Measurements from ENCODE around the gene CARD6. TPM values are rescaled to one million over a fixed set of nuclear protein-coding genes. Genes with fewer than 3 reads are reported as not detected.
"Not testable (repeated sequence)": the region's sequence is repeated elsewhere in the genome, so short reads cannot be mapped to it uniquely, and the experiment has no call there.

The CARD6 gene
- polyA plus RNA-seq, 2 of the 4 experiments (the other 2 are of a cell fraction) = 5.2 to 5.7 TPM

DNA sequence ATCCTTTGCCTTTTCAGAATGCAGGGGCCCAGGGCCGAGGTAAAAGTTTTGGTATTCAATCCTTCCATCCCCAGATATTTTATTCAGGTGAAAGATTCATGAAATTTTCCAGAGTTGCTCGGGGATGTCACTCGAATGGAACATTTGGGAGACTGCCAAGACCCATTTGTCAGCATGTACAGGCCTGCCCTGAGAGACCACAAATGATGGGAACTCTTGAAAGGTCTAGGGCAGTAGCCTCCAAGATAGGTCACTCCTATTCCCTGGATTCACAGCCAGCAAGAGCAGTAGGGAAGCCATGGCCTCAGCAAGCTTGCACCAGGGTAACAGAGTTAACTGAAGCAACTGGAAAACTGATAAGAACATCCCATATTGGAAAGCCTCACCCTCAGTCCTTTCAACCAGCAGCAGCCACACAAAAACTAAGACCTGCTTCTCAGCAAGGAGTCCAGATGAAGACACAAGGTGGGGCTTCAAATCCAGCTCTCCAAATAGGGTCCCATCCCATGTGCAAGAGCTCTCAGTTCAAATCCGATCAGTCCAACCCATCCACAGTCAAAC is 12.5 kb downstream of the CARD6 start:
- ChIA-PET POLR2A (no interaction called here), CTCF (interaction anchor here (0.8 kb wide), 1 partner anchor 13 kb away, joined by 3 read pairs; no protein-coding TSS in a partner anchor)
- 59% methylated on average over 4 of the region's 4 CpGs for WGBS (ENCODE audit: missing lambda C conversion rate)
- H3K4me1 ChIP-seq = no peaks in the 10 kb centered on the region
- FAIRE-seq (no peak), ATAC-seq (no peak), DNase-seq (ENCODE audit: low read depth in 1 of 2, low spot score in 1 of 2) (no peak)
- H3K27ac ChIP-seq = no peak overlapping the region; a peak in 1 of 6 replicates
- no peak overlapping the region for H3K4me2 ChIP-seq
- H3K9me3 ChIP-seq = no peaks in the 10 kb centered on the region
- TF ChIP-seq, protein P1, sequence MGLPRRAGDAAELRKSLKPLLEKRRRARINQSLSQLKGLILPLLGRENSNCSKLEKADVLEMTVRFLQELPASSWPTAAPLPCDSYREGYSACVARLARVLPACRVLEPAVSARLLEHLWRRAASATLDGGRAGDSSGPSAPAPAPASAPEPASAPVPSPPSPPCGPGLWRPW (IDR thresholded peaks at IDR 0.05) = no peak
- TF ChIP-seq RARB (CRISPR knock-in tag; IDR thresholded peaks at IDR 0.05) (no peak), EP300 (IDR thresholded peaks at IDR 0.05) (no peak), HOXA7 (CRISPR knock-in tag; IDR thresholded peaks at IDR 0.05) (no peak), ESRRA (IDR thresholded peaks at IDR 0.05; ENCODE audit: borderline replicate concordance, low read length) (no peak), POLR2A (IDR thresholded peaks at IDR 0.05; ENCODE audit: low read length) (no peak), MAZ (IDR thresholded peaks at IDR 0.05; ENCODE audit: borderline replicate concordance, low read depth, low read length) (no peak), JUN (IDR thresholded peaks at IDR 0.05) (no peak), CHD4 (IDR thresholded peaks at IDR 0.05; ENCODE audit: borderline replicate concordance) (no peak), ZC3H11A (IDR thresholded peaks at IDR 0.05) (no peak)
- no peak overlapping the region for H3K4me3 ChIP-seq

DNA sequence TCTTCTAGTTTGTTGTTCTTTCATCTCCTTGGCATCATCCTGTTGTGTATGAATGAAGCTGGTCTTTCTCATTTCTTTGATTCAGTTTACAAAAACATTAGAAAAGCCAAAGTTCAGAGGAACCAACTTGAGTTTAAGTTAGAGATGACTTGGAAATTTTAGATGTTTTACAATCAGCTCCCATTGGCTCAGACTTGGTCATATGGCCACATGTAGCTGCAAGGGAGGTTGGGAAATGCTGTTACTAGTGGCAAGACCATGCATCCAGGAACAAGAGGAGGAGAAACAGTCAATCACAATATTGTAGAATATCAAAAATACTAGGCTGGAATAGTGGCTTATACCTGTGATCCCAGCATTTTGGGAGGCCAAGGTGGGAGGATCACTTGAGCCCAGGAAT is 19.5 kb downstream of the CARD6 start:
- no peak for DNase-seq (ENCODE audit: low read depth in 1 of 2, low spot score in 1 of 2)

DNA sequence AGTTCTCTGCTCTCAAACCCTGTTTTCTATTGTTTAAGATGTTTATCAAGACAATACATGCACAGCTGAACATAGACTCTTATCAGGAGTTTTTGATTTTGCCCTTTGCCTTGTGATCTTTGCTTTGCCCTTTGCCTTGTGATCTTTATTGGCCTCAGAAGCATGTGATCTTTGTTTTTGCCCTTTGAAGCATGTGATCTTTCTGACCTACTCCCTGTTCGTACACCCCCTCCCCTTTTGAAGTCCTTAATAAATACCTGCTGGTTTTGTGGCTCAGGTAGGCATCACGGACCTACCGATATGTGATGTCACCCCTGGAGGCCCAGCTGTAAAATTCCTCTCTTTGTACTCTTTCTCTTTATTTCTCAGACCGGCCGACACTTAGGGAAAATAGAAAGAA is 23.8 kb downstream of the CARD6 start:
- CTCF ChIA-PET; H3K4me1 ChIP-seq; ATAC-seq; DNase-seq (ENCODE audit: low read depth in 1 of 2, low spot score in 1 of 2); FAIRE-seq; H3K27ac ChIP-seq; H3K4me3 ChIP-seq; H3K9me3 ChIP-seq; POLR2A ChIA-PET; H3K4me2 ChIP-seq: not testable (repeated sequence)
- 58% methylated on average over 5 of the region's 5 CpGs for WGBS (ENCODE audit: missing lambda C conversion rate)

More for the DNA sequence above, 19.5 kb downstream of the CARD6 start:
- H3K9me3 ChIP-seq = no peaks in the 10 kb centered on the region
- H3K4me2 ChIP-seq = no peak overlapping the region
- H3K27ac ChIP-seq = no peak overlapping the region
- no peaks in the 10 kb centered on the region for H3K4me1 ChIP-seq
- no peak overlapping the region for H3K4me3 ChIP-seq
- ChIA-PET POLR2A (no interaction called here), CTCF (interaction anchor here (1.0 kb wide), 1 partner anchor 11 kb away, joined by 3 read pairs; no protein-coding TSS in a partner anchor)
- FAIRE-seq (no peak), ATAC-seq (no peak)
- no peak for TF ChIP-seq POLR2AphosphoS2 (conservative IDR thresholded peaks at IDR 0.05; ENCODE audit: low read length)
- no peak for TF ChIP-seq HDAC2 (IDR thresholded peaks at IDR 0.05)
- no peak for TF ChIP-seq ZC3H11A (IDR thresholded peaks at IDR 0.05)
- TF ChIP-seq RCOR1 (IDR thresholded peaks at IDR 0.05; ENCODE audit: low read depth, low read length) = no peak
- TF ChIP-seq, protein P2, sequence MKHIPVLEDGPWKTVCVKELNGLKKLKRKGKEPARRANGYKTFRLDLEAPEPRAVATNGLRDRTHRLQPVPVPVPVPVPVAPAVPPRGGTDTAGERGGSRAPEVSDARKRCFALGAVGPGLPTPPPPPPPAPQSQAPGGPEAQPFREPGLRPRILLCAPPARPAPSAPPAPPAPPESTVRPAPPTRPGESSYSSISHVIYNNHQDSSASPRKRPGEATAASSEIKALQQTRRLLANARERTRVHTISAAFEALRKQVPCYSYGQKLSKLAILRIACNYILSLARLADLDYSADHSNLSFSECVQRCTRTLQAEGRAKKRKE (CRISPR knock-in tag; IDR thresholded peaks at IDR 0.05; ENCODE audit: low read depth) = no peak

DNA sequence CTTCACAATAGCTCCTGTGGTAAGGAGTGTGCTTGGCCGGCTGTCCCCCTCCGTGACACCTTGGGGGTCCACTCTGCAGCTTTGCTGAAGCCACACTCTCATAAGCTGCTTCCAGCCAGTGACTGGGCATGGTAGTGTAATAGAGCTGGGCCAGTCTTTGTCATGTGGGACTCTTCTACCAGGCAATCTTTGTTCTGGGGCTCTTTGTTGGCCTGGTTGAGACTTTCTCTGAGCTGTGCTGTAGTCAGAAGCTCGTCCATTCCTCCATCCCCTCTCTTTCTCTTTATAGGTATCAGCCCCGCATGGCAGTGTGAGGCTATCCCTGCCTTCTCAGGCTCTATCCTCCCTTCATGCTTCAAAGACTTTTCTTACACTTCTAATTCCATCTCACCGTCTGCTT is 25.7 kb downstream of the CARD6 start:
- WGBS (ENCODE audit: missing lambda C conversion rate) = 63% methylated on average over 5 of the region's 5 CpGs
- DNase-seq (ENCODE audit: low read depth in 1 of 2, low spot score in 1 of 2) (no peak), ATAC-seq (no peak; a peak in 3 of 6 replicates), FAIRE-seq (no peak)
- Histone ChIP-seq H3K9me3 (no peaks in the 10 kb centered on the region), H3K4me3 (no peak overlapping the region), H3K27ac (no peak overlapping the region), H3K4me2 (no peak overlapping the region), H3K4me1 (no peaks in the 10 kb centered on the region)
- CTCF ChIA-PET = interaction anchor here (1.0 to 1.7 kb wide), 3 partner anchors 12 to 13 kb away, joined by 3 to 5 read pairs (median 3); no protein-coding TSS in a partner anchor
- TF ChIP-seq, protein P1 (IDR thresholded peaks at IDR 0.05) = no peak
- TF ChIP-seq, protein P3, sequence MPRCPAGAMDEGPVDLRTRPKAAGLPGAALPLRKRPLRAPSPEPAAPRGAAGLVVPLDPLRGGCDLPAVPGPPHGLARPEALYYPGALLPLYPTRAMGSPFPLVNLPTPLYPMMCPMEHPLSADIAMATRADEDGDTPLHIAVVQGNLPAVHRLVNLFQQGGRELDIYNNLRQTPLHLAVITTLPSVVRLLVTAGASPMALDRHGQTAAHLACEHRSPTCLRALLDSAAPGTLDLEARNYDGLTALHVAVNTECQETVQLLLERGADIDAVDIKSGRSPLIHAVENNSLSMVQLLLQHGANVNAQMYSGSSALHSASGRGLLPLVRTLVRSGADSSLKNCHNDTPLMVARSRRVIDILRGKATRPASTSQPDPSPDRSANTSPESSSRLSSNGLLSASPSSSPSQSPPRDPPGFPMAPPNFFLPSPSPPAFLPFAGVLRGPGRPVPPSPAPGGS (IDR thresholded peaks at IDR 0.05) = no peak
- POLR2A ChIA-PET = no interaction called here

All from A549 (cell line).